ENCODE data around the gene RAD51B. TPM values are rescaled to one million over a fixed set of nuclear protein-coding genes. Genes with fewer than 3 reads are reported as not detected.

Gene RAD51B
- polyA plus RNA-seq, 3 donors: 2.4 to 4.9 (median 3.3) TPM

Other genes with a start within 250 kb of the RAD51B start
- 10 to 100 TPM; 12.5 to 26.8 (median 18.0) TPM for gene PIGH, start 219.5 kb upstream of the RAD51B start, polyA plus RNA-seq
- gene ARG2, start 199.9 kb upstream of the RAD51B start, polyA plus RNA-seq: 1 to 10 TPM; 2.7 to 5.7 (median 4.3) TPM
- 100 to 1,000 TPM in 2 of 3 donors, 10 to 100 TPM in 1; 41.8 to 166 (median 135) TPM for gene VTI1B, start 145.1 kb upstream of the RAD51B start, polyA plus RNA-seq
- 10 to 100 TPM; 15.2 to 21.6 (median 17.3) TPM for gene RDH11, start 124.0 kb upstream of the RAD51B start, polyA plus RNA-seq
- 1 to 10 TPM in 2 of 3 donors, under 1 TPM in 1; 0.22 to 1.3 (median 1.2) TPM for gene RDH12, start 117.9 kb upstream of the RAD51B start, polyA plus RNA-seq
- 1 to 10 TPM; 2.6 to 5.3 (median 5.1) TPM for gene ZFYVE26, start 3.2 kb upstream of the RAD51B start, polyA plus RNA-seq

Data from adipose tissue (tissue), 3 donors.